ENCODE results near the gene NDUFS2.

NDUFS2 gene

GRCh38 chr1:161168906-161169305 is 33.3 kb upstream of the NDUFS2 start:
- Histone ChIP-seq H3K27ac (ENCODE audit: low read depth, low read length) (no peak overlapping the region), H3K36me3 (ENCODE audit: control insufficient read depth, low read length) (peaks cover 57% of the 10 kb centered on the region), H4K20me1 (ENCODE audit: control insufficient read depth, insufficient read depth, low read depth, low read length) (no peaks in the 10 kb centered on the region), H3K4me3 (ENCODE audit: low read length) (no peak overlapping the region), H3K4me2 (ENCODE audit: low read length) (no peak overlapping the region), H3K27me3 (ENCODE audit: control insufficient read depth, low read length) (no peaks in the 10 kb centered on the region), H3K9me2 (replicated peaks; ENCODE audit: control insufficient read depth, low read length) (no peaks in the 10 kb centered on the region), H3F3A (ENCODE audit: control insufficient read depth, insufficient read depth) (no peaks in the 10 kb centered on the region), H3K79me2 (ENCODE audit: control insufficient read depth, low read length) (peaks cover 8% of the 10 kb centered on the region), H3K9me3 (ENCODE audit: control insufficient read depth, insufficient read depth, low read length) (no peaks in the 10 kb centered on the region), H3K4me1 (ENCODE audit: control insufficient read depth, low read length) (peaks cover 20% of the 10 kb centered on the region)
- TF ChIP-seq CTCF (IDR thresholded peaks at IDR 0.05; ENCODE audit: low read depth, low read length, poor library complexity, severe bottlenecking), result no peak
- TF ChIP-seq EZH2phosphoT487 (IDR thresholded peaks at IDR 0.05; ENCODE audit: borderline replicate concordance, low read length), result no peak

- Histone ChIP-seq H3K36me3 (ENCODE audit: control insufficient read depth, low read length) (peaks cover 62% of the 10 kb centered on the region), H3F3A (ENCODE audit: control insufficient read depth, insufficient read depth) (no peaks in the 10 kb centered on the region), H3K4me1 (ENCODE audit: control insufficient read depth, low read length) (peaks cover 12% of the 10 kb centered on the region), H4K20me1 (ENCODE audit: control insufficient read depth, insufficient read depth, low read depth, low read length) (no peaks in the 10 kb centered on the region), H3K27me3 (ENCODE audit: control insufficient read depth, low read length) (no peaks in the 10 kb centered on the region), H3K9me3 (ENCODE audit: control insufficient read depth, insufficient read depth, low read length) (no peaks in the 10 kb centered on the region), H3K79me2 (ENCODE audit: control insufficient read depth, low read length) (peaks cover 14% of the 10 kb centered on the region), H3K9me2 (replicated peaks; ENCODE audit: control insufficient read depth, low read length) (no peaks in the 10 kb centered on the region), H3K4me2 (ENCODE audit: low read length) (no peak overlapping the region), H3K27ac (ENCODE audit: low read depth, low read length) (no peak overlapping the region), H3K4me3 (ENCODE audit: low read length) (no peak overlapping the region)
- TF ChIP-seq EZH2phosphoT487 (IDR thresholded peaks at IDR 0.05; ENCODE audit: borderline replicate concordance, low read length) (no peak), CTCF (IDR thresholded peaks at IDR 0.05; ENCODE audit: low read depth, low read length, poor library complexity, severe bottlenecking) (no peak)
These were observed 31.0 kb upstream of the NDUFS2 start for GRCh38 chr1:161171191-161171590.

- no peaks in the 10 kb centered on the region for H3K9me3 ChIP-seq (ENCODE audit: control insufficient read depth, insufficient read depth, low read length)
- peaks cover 17% of the 10 kb centered on the region for H3K79me2 ChIP-seq (ENCODE audit: control insufficient read depth, low read length)
- H3K9me2 ChIP-seq (replicated peaks; ENCODE audit: control insufficient read depth, low read length), result no peaks in the 10 kb centered on the region
- H3K4me2 ChIP-seq (ENCODE audit: low read length), result no peak overlapping the region
- TF ChIP-seq CTCF (IDR thresholded peaks at IDR 0.05; ENCODE audit: low read depth, low read length, poor library complexity, severe bottlenecking) (no peak), EZH2phosphoT487 (IDR thresholded peaks at IDR 0.05; ENCODE audit: borderline replicate concordance, low read length) (no peak)
- no peaks in the 10 kb centered on the region for H3F3A ChIP-seq (ENCODE audit: control insufficient read depth, insufficient read depth)
- no peaks in the 10 kb centered on the region for H3K27me3 ChIP-seq (ENCODE audit: control insufficient read depth, low read length)
- H3K36me3 ChIP-seq (ENCODE audit: control insufficient read depth, low read length), result peaks cover 62% of the 10 kb centered on the region
- no peaks in the 10 kb centered on the region for H4K20me1 ChIP-seq (ENCODE audit: control insufficient read depth, insufficient read depth, low read depth, low read length)
- H3K27ac ChIP-seq (ENCODE audit: low read depth, low read length), result no peak overlapping the region
- H3K4me3 ChIP-seq (ENCODE audit: low read length), result no peak overlapping the region
- H3K4me1 ChIP-seq (ENCODE audit: control insufficient read depth, low read length), result peaks cover 18% of the 10 kb centered on the region
These were observed 30.5 kb upstream of the NDUFS2 start for GRCh38 chr1:161171696-161172095.

- no peak overlapping the region for H3K27ac ChIP-seq (ENCODE audit: low read depth, low read length)
- H4K20me1 ChIP-seq (ENCODE audit: control insufficient read depth, insufficient read depth, low read depth, low read length), result no peaks in the 10 kb centered on the region
- H3K9me3 ChIP-seq (ENCODE audit: control insufficient read depth, insufficient read depth, low read length), result no peaks in the 10 kb centered on the region
- H3K36me3 ChIP-seq (ENCODE audit: control insufficient read depth, low read length), result peaks cover 62% of the 10 kb centered on the region
- H3K4me1 ChIP-seq (ENCODE audit: control insufficient read depth, low read length), result peaks cover 13% of the 10 kb centered on the region
- no peak overlapping the region for H3K4me3 ChIP-seq (ENCODE audit: low read length)
- H3K79me2 ChIP-seq (ENCODE audit: control insufficient read depth, low read length), result peaks cover 16% of the 10 kb centered on the region
- no peaks in the 10 kb centered on the region for H3F3A ChIP-seq (ENCODE audit: control insufficient read depth, insufficient read depth)
- H3K27me3 ChIP-seq (ENCODE audit: control insufficient read depth, low read length), result no peaks in the 10 kb centered on the region
- TF ChIP-seq CTCF (IDR thresholded peaks at IDR 0.05; ENCODE audit: low read depth, low read length, poor library complexity, severe bottlenecking) (no peak), EZH2phosphoT487 (IDR thresholded peaks at IDR 0.05; ENCODE audit: borderline replicate concordance, low read length) (no peak)
- no peak overlapping the region for H3K4me2 ChIP-seq (ENCODE audit: low read length)
- no peaks in the 10 kb centered on the region for H3K9me2 ChIP-seq (replicated peaks; ENCODE audit: control insufficient read depth, low read length)
These were observed 29.8 kb upstream of the NDUFS2 start for GRCh38 chr1:161172349-161172748.

All from DOHH2 (cell line).